CD4-positive, alpha-beta T cell (primary cell): Measurements from ENCODE around the gene YRDC. TPM values are rescaled to one million over a fixed set of nuclear protein-coding genes. Genes with fewer than 3 reads are reported as not detected.

ENCODE experiments used
- ATAC-seq: fragments of 200-7000 bp; cut with Tn5 transposase; one replicate; pipeline ENCODE4 v1.10.0; 2022; ENCODE audit warnings: mild to moderate bottlenecking; ENCODE audit not compliant: poor library complexity
- CTCF ChIA-PET: fragments of 350-600 bp; sonication (Branson Sonifier 250); formaldehyde crosslinking; loops from one replicate; lab custom pipeline; 2021; ENCODE audit warnings: antibody characterized with exemption, inconsistent platforms; lab: Charles Lee
- POLR2A ChIA-PET: fragments of 350-600 bp; sonication (Branson Sonifier 250); formaldehyde crosslinking; loops from one replicate; lab custom pipeline; 2021; ENCODE audit warnings: antibody characterized with exemption, inconsistent platforms; lab: Charles Lee
- DNase-seq, 14 experiments: peaks; one replicate each; pipeline ENCODE4 v3.0.0-alpha.2; 2013 to 2020; ENCODE audit warnings: mixed read lengths in 2 of 14
- H3K27ac ChIP-seq, 2 donors: one replicate each; pipeline versions ENCODE4 v1.5.1 to v1.7.0; 2013; ENCODE audit warnings: low read length in 2 of 2, low read depth in 1 of 2, mild to moderate bottlenecking in 1 of 2
- H3K27me3 ChIP-seq, 2 experiments: 1 replicate in 1 of 2; 2 replicates in 1 of 2; pipeline versions ENCODE4 v1.6.1 to v1.7.0; 2013; ENCODE audit warnings: low read length in 2 of 2, control low read depth in 1 of 2, mild to moderate bottlenecking in 1 of 2, moderate library complexity in 1 of 2; ENCODE audit not compliant: insufficient read depth in 2 of 2, control insufficient read depth in 1 of 2
- H3K36me3 ChIP-seq: one replicate; pipeline ENCODE4 v1.6.1; 2013; ENCODE audit warnings: low read length, control low read depth; ENCODE audit not compliant: insufficient read depth
- H3K4me1 ChIP-seq: one replicate; pipeline ENCODE4 v1.6.1; 2013; ENCODE audit warnings: low read length, control low read depth; ENCODE audit not compliant: insufficient read depth
- H3K4me3 ChIP-seq: one replicate; pipeline ENCODE4 v1.5.1; 2013; ENCODE audit warnings: mild to moderate bottlenecking, low read length, moderate library complexity
- H3K9me3 ChIP-seq, 2 experiments: 1 replicate in 1 of 2; 2 replicates in 1 of 2; pipeline versions ENCODE4 v1.6.1 to v1.7.0; 2013; ENCODE audit warnings: low read length in 2 of 2, mild to moderate bottlenecking in 2 of 2, control low read depth in 1 of 2, moderate library complexity in 1 of 2; ENCODE audit not compliant: control insufficient read depth in 1 of 2, insufficient read depth in 1 of 2
- H3K27ac Mint-ChIP-seq: one replicate; pipeline ENCODE4 v1.8.0; 2020; ENCODE audit warnings: mixed read lengths
- H3K27me3 Mint-ChIP-seq: one replicate; pipeline ENCODE4 v1.8.0; 2021; ENCODE audit warnings: mixed read lengths
- H3K36me3 Mint-ChIP-seq: one replicate; pipeline ENCODE4 v1.8.0; 2021; ENCODE audit warnings: low read depth, mixed read lengths
- H3K4me1 Mint-ChIP-seq: one replicate; pipeline ENCODE4 v1.8.0; 2021; ENCODE audit warnings: low read depth, mixed read lengths
- H3K4me3 Mint-ChIP-seq: one replicate; pipeline ENCODE4 v1.8.0; 2020; ENCODE audit warnings: mild to moderate bottlenecking, mixed read lengths
- H3K9me3 Mint-ChIP-seq: one replicate; pipeline ENCODE4 v1.8.0; 2020; ENCODE audit warnings: mixed read lengths
- CTCF ChIP-seq: fragments of 200-600 bp; IDR thresholded peaks from one replicate; pipeline ENCODE4 v1.8.0; 2022; ENCODE audit warnings: antibody characterized with exemption, mild to moderate bottlenecking
- intact Hi-C, 2 experiments: fragments of 100-400 bp; cut with DNase I in 1 of 2; cut with micrococcal nuclease in 1 of 2; formaldehyde crosslinking; loops; one replicate each; pipeline versions ENCODE4 v1.15.1 to v1.9.0; 2023 to 2025; cut with DNase I, micrococcal nuclease
- total RNA-seq, 174 experiments: library from RNA in 2 of 174; stranded (reverse) in 2 of 174; gene quantifications; one replicate each; pipeline ENCODE4 v1.2.3 and lab custom pipeline; 2021 to 2026

Gene YRDC
- total RNA-seq, 2 experiments from 2014 or later, result 31.1 to 31.2 TPM

GRCh38 chr1:37851782-37852210 lies 43.8 kb upstream of the YRDC start:
- H3K36me3 Mint-ChIP-seq, result peaks cover 43% of the 10 kb centered on the region
- CTCF ChIA-PET, result no interaction called here
- DNase-seq, result peak in 3 of 14 experiments; percentile 11 to 37 (median 31)
- H3K4me3 Mint-ChIP-seq, result no peak overlapping the region
- H3K4me3 ChIP-seq, result no peak overlapping the region
- H3K9me3 ChIP-seq, result no peaks in the 10 kb centered on the region
- POLR2A ChIA-PET, result no interaction called here
- H3K36me3 ChIP-seq, result peaks cover 37% of the 10 kb centered on the region
- no peak overlapping the region for H3K27ac Mint-ChIP-seq
- no peak for TF ChIP-seq CTCF
- peaks cover 30% of the 10 kb centered on the region for H3K4me1 ChIP-seq
- ATAC-seq, result peak; percentile 44
- peaks cover 49% of the 10 kb centered on the region for H3K4me1 Mint-ChIP-seq
- peak overlapping the region in 1 of 2 donors; percentile 22 for H3K27ac ChIP-seq
- no peaks in the 10 kb centered on the region for H3K27me3 ChIP-seq
- H3K9me3 Mint-ChIP-seq, result no peaks in the 10 kb centered on the region
- no peaks in the 10 kb centered on the region for H3K27me3 Mint-ChIP-seq
- intact Hi-C loops, result no loop called here

GRCh38 chr1:37851262-37851661 lies 43.3 kb upstream of the YRDC start:
- H3K9me3 ChIP-seq, result no peaks in the 10 kb centered on the region
- H3K27ac ChIP-seq, result no peak overlapping the region
- POLR2A ChIA-PET, result interaction anchor here (2.5 kb wide), 1 partner anchor 8 kb away, joined by 9 read pairs; the partner anchor contains the start of gene MTF1
- no peaks in the 10 kb centered on the region for H3K9me3 Mint-ChIP-seq
- intact Hi-C loops, result no loop called here
- H3K27me3 ChIP-seq, result no peaks in the 10 kb centered on the region
- TF ChIP-seq CTCF, result no peak
- H3K36me3 Mint-ChIP-seq, result peaks cover 44% of the 10 kb centered on the region
- peaks cover 33% of the 10 kb centered on the region for H3K36me3 ChIP-seq
- DNase-seq (no peak), ATAC-seq (no peak)
- H3K4me3 Mint-ChIP-seq, result no peak overlapping the region
- no peaks in the 10 kb centered on the region for H3K27me3 Mint-ChIP-seq
- no peak overlapping the region for H3K4me3 ChIP-seq
- CTCF ChIA-PET, result no interaction called here
- H3K27ac Mint-ChIP-seq, result no peak overlapping the region
- peaks cover 31% of the 10 kb centered on the region for H3K4me1 ChIP-seq
- peaks cover 52% of the 10 kb centered on the region for H3K4me1 Mint-ChIP-seq

- no peak for TF ChIP-seq CTCF
These were observed 42.4 kb upstream of the YRDC start for GRCh38 chr1:37850352-37850955.

More at GRCh38 chr1:37850352-37850955, 42.4 kb upstream of the YRDC start:
- peaks cover 52% of the 10 kb centered on the region for H3K36me3 Mint-ChIP-seq
- Histone ChIP-seq H3K27ac (no peak overlapping the region), H3K4me3 (no peak overlapping the region), H3K9me3 (no peaks in the 10 kb centered on the region), H3K27me3 (no peaks in the 10 kb centered on the region), H3K36me3 (peaks cover 37% of the 10 kb centered on the region), H3K4me1 (peaks cover 27% of the 10 kb centered on the region)
- H3K4me1 Mint-ChIP-seq, result peaks cover 57% of the 10 kb centered on the region
- ChIA-PET POLR2A (interaction anchor here (0.6 to 2.5 kb wide), 2 partner anchors 9 to 33 kb away, joined by 4 to 9 read pairs; partner anchors contain the start of gene MTF1), CTCF (interaction anchor here (0.6 to 1.5 kb wide), 2 partner anchors 10 to 62 kb away, joined by 3 read pairs; no protein-coding TSS in a partner anchor)
- intact Hi-C loops, result no loop called here
- H3K27me3 Mint-ChIP-seq, result no peaks in the 10 kb centered on the region
- DNase-seq (no peak), ATAC-seq (no peak)
- no peak overlapping the region for H3K27ac Mint-ChIP-seq
- H3K9me3 Mint-ChIP-seq, result no peaks in the 10 kb centered on the region
- no peak overlapping the region for H3K4me3 Mint-ChIP-seq
